ENCODE measurements around the gene FADS1.

DNA sequence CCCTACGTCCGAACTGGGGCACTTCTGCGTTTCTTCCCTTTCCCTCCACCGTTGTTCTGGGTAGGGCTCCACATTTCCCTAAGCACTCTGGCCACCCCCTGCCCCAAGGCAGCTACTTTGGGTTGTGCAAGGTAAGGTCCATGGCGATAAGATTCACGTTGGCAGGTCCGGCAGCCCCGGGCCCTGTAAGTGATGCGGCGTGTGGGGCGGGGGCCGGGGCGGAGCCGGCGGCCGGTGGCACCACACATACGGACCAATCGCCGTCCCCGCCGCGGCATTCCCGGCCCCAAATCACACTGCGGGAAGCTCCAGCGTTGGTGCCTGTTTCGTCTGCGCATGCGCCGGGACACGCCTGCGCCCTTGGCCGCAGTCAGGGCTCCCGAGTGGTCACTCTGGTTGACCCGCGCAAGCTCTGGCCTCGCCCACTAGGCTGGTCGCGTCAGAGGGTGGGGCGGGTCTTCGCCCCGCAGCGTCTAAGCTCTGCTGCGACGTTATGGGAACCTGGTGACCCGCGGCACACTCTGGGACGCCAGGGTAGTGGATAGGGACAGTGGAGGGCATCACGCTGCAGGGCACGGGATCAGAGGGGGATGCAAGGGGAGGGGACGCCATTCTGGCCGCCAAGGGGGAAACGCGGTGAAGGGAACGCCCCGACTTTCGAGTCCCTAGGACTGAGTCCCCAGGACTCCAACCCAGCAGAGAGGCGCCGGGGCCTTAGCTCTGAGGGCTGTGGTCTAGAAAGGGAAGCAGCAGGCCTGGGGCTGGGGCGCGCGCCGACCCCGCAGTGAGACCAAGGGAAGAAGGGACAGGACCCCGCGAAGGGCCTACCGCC lies 1.6 kb downstream of the FADS1 start:
- peak; percentile 92 for TF ChIP-seq POLR2A (IDR thresholded peaks at IDR 0.05; ENCODE audit: low read length)
- TF ChIP-seq GATA1 (IDR thresholded peaks at IDR 0.05; ENCODE audit: low read depth, low read length) = no peak

All from erythroblast (primary cell).